SU-DHL-6 (cell line): ENCODE measurements around the gene COPS8.

Source experiments
- H2AFZ ChIP-seq: fragments of 200-600 bp; sonication (generic); 2 replicates; pipeline ENCODE4 v1.6.1; 2014; ENCODE audit warnings: low read depth, mild to moderate bottlenecking, moderate library complexity, mixed read lengths, antibody characterized with exemption, low read length; ENCODE audit not compliant: severe bottlenecking
- H3F3A ChIP-seq: fragments of 200-600 bp; shearing (Covaris generic); 2 replicates; pipeline ENCODE4 v1.6.0; 2016; ENCODE audit warnings: antibody characterized with exemption, mild to moderate bottlenecking; ENCODE audit not compliant: insufficient read depth
- H3K27ac ChIP-seq: fragments of 200-600 bp; sonication (generic); 2 replicates; pipeline ENCODE4 v1.5.1; 2016; ENCODE audit warnings: low read depth, mild to moderate bottlenecking, low read length, moderate library complexity, mixed read lengths
- H3K27me3 ChIP-seq: fragments of 200-600 bp; sonication (generic), shearing (Covaris generic); 2 replicates; pipeline ENCODE4 v1.6.0; 2014; ENCODE audit warnings: mild to moderate bottlenecking, low read length
- H3K36me3 ChIP-seq: fragments of 200-600 bp; sonication (generic); 2 replicates; pipeline ENCODE4 v1.6.1; 2014; ENCODE audit warnings: mild to moderate bottlenecking, low read length, mixed read lengths
- H3K4me2 ChIP-seq: fragments of 300-600, 200-600 bp; shearing (Covaris generic), sonication (generic); 2 replicates; pipeline ENCODE4 v1.6.0; 2014; ENCODE audit warnings: low read length, low read depth, mild to moderate bottlenecking; ENCODE audit not compliant: poor library complexity, severe bottlenecking
- H3K4me3 ChIP-seq: fragments of 200-600 bp; sonication (generic); 2 replicates; pipeline ENCODE4 v1.5.1; 2014; ENCODE audit warnings: antibody characterized with exemption, low read length, mild to moderate bottlenecking, mixed read lengths; ENCODE audit not compliant: insufficient read depth, poor library complexity, severe bottlenecking
- H3K79me2 ChIP-seq: fragments of 200-600 bp; sonication (generic); 2 replicates; pipeline ENCODE4 v1.6.1; 2014; ENCODE audit warnings: mild to moderate bottlenecking, low read length, moderate library complexity; ENCODE audit not compliant: insufficient read depth
- H3K9ac ChIP-seq: fragments of 200-600 bp; sonication (generic); 2 replicates; pipeline ENCODE4 v1.7.0; 2014; ENCODE audit warnings: mild to moderate bottlenecking, low read length
- H3K9me2 ChIP-seq: fragments of 200-600 bp; sonication (generic); replicated peaks from 2 replicates; pipeline ENCODE4 v1.6.1; 2014; ENCODE audit warnings: low read length; ENCODE audit not compliant: insufficient read depth
- H3K9me3 ChIP-seq: fragments of 200-600 bp; sonication (generic); 2 replicates; pipeline ENCODE4 v1.6.1; 2014; ENCODE audit warnings: low read length, mixed read lengths; ENCODE audit not compliant: insufficient read depth
- H4K20me1 ChIP-seq: fragments of 200-600 bp; sonication (generic); 2 replicates; pipeline ENCODE4 v1.6.1; 2014; ENCODE audit warnings: low read depth, mild to moderate bottlenecking, antibody characterized with exemption, low read length, moderate library complexity, mixed read lengths
- EZH2phosphoT487 ChIP-seq: fragments of 200-600 bp; sonication (generic), shearing (Covaris generic); conservative IDR thresholded peaks from 2 replicates; pipeline ENCODE4 v1.6.1; 2018; ENCODE audit warnings: mild to moderate bottlenecking, antibody characterized with exemption, low read length, moderate library complexity, mixed read lengths
- TF ChIP-seq, protein P1 (sequence below): fragments of 200-600 bp; sonication (generic); IDR thresholded peaks from one replicate; pipeline ENCODE4 v1.5.1; 2017; ENCODE audit warnings: antibody characterized with exemption, mild to moderate bottlenecking, low read length, moderate library complexity; ENCODE audit not compliant: insufficient read depth, poor library complexity, severe bottlenecking

The COPS8 gene

GRCh38 chr2:237042101-237042500, 43.6 kb upstream of the COPS8 start:
- no peak for TF ChIP-seq EZH2phosphoT487
- TF ChIP-seq, protein P1, sequence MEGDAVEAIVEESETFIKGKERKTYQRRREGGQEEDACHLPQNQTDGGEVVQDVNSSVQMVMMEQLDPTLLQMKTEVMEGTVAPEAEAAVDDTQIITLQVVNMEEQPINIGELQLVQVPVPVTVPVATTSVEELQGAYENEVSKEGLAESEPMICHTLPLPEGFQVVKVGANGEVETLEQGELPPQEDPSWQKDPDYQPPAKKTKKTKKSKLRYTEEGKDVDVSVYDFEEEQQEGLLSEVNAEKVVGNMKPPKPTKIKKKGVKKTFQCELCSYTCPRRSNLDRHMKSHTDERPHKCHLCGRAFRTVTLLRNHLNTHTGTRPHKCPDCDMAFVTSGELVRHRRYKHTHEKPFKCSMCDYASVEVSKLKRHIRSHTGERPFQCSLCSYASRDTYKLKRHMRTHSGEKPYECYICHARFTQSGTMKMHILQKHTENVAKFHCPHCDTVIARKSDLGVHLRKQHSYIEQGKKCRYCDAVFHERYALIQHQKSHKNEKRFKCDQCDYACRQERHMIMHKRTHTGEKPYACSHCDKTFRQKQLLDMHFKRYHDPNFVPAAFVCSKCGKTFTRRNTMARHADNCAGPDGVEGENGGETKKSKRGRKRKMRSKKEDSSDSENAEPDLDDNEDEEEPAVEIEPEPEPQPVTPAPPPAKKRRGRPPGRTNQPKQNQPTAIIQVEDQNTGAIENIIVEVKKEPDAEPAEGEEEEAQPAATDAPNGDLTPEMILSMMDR: no peak
- no peaks in the 10 kb centered on the region for H3K27me3 ChIP-seq
- H3F3A ChIP-seq: no peaks in the 10 kb centered on the region
- H2AFZ ChIP-seq: no peak overlapping the region
- H3K79me2 ChIP-seq: no peaks in the 10 kb centered on the region
- H3K9me3 ChIP-seq: no peaks in the 10 kb centered on the region
- H3K27ac ChIP-seq: no peak overlapping the region
- no peak overlapping the region for H3K4me3 ChIP-seq
- H3K9me2 ChIP-seq: no peaks in the 10 kb centered on the region
- no peak overlapping the region for H3K9ac ChIP-seq
- no peaks in the 10 kb centered on the region for H3K36me3 ChIP-seq
- no peak overlapping the region for H3K4me2 ChIP-seq
- H4K20me1 ChIP-seq: no peaks in the 10 kb centered on the region

- no peak overlapping the region for H3K9ac ChIP-seq
- no peaks in the 10 kb centered on the region for H3K9me2 ChIP-seq
- 0 out of 2 replicates have a peak, but pooled peaks cover 12% of the 10 kb centered on the region for H3K9me3 ChIP-seq
- no peaks in the 10 kb centered on the region for H3F3A ChIP-seq
- H2AFZ ChIP-seq: no peak overlapping the region
- H3K79me2 ChIP-seq: no peaks in the 10 kb centered on the region
- H3K4me3 ChIP-seq: no peak overlapping the region
- no peak overlapping the region for H3K27ac ChIP-seq
- no peak overlapping the region for H3K4me2 ChIP-seq
- TF ChIP-seq EZH2phosphoT487: no peak
- TF ChIP-seq, protein P1: no peak
- no peaks in the 10 kb centered on the region; the same call in 1 of the 2 replicates for H3K36me3 ChIP-seq
- H4K20me1 ChIP-seq: no peaks in the 10 kb centered on the region
- no peaks in the 10 kb centered on the region for H3K27me3 ChIP-seq
Measured at GRCh38 chr2:237043866-237044265, 41.8 kb upstream of the COPS8 start.

DNA sequence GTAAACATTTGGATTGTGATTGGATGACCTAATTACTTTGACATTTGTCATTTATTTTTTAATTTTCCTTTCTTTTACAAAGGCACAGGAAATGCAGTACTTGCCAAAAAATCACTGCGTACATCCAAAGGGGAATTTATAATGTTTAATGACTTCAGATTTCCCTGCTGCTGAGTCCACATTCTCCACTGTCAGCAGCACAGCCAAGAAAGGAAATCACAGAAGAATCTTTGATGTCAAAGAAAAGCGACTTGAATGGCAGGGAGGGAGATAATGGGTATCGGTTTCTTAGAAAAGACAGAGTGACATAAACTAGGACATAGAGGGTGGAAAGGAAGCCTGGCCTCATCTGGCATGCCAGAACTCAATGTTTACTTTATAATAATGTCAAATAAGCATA, 41.4 kb upstream of the COPS8 start:
- Histone ChIP-seq H3F3A (no peaks in the 10 kb centered on the region), H3K4me3 (no peak overlapping the region), H3K36me3 (no peaks in the 10 kb centered on the region; the same call in 1 of the 2 replicates), H3K27me3 (no peaks in the 10 kb centered on the region), H3K9ac (no peak overlapping the region), H2AFZ (no peak overlapping the region), H4K20me1 (no peaks in the 10 kb centered on the region), H3K9me3 (0 out of 2 replicates have a peak, but pooled peaks cover 13% of the 10 kb centered on the region), H3K9me2 (no peaks in the 10 kb centered on the region), H3K4me2 (no peak overlapping the region), H3K79me2 (no peaks in the 10 kb centered on the region), H3K27ac (no peak overlapping the region)
- TF ChIP-seq, protein P1: no peak
